CD4-positive, alpha-beta T cell treated with Interleukin-2 at 100 ng/mL for 4 hours (primary cell): Measurements from ENCODE around the gene RAP2A.

Source experiments
- DNase-seq: peaks from one replicate; pipeline ENCODE4 v3.0.0-alpha.2; 2020; ENCODE audit warnings: low spot score

RAP2A gene

GRCh38 chr13:97433727-97434396 lies at the start of gene RAP2A:
RAP2A (plus strand) TSS chr13:97434169; CDS start chr13:97434471, 302 bp downstream.
- DNase-seq = peak; percentile 91

- no peak for DNase-seq
Measured at GRCh38 chr13:97384371-97384770, 49.6 kb upstream of the RAP2A start.

- DNase-seq = no peak
Measured at GRCh38 chr13:97385146-97385545, 48.8 kb upstream of the RAP2A start.

DNA sequence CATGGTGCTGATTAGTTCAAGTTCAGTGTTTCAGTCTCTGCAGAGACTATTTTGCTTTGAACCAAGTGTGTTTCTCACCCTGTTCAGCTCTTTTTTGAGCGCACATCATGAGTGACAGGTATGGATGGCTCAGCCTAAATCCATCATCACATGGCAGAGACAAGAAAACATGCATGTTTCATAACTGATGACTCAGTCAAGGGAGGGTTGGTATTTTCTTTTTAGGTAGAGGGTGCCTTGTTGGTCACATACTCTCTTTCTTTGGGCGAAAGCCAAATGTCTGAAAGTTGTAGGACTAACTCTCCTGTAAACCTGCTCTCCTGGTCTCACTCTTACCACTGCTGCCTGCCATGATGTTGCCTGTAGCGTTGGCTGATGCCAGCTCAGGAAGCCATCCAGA lies 48.1 kb upstream of the RAP2A start:
- no peak for DNase-seq

DNA sequence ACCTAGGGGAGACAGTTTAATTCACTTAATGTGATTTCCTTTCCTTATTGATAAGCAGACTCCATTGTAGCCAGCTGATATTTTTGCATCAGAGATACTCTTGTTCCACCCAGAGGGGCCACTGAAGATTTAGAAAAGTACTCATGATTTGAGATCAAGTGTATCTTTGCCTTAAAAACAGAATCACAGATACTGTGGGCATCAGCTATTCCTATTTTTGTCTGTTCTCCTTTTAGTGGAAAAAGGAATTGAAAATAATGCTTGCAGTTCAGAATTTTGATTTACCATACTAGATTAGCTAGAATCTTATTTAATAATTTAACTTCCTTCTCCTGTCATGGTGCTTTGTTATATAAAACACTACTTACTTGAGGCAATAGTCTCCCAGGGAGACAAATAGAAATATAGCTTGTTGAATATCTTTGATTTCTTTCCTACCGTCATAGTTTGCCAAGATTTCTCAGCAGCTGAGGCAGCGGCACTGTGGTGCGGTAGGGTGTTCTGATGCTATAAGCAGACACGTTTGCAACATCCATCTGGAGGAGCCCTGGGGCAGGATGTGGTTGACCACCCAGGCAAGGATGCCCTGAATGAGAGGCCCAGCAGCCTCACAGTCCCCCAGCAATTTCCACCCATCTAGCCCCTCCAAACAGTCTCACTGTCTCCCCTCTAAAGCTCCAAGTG lies 47.0 kb upstream of the RAP2A start:
- DNase-seq = no peak

- DNase-seq = no peak
Measured at GRCh38 chr13:97387485-97387839, 46.5 kb upstream of the RAP2A start.

GRCh38 chr13:97387890-97388289 lies 46.1 kb upstream of the RAP2A start:
- DNase-seq = no peak

GRCh38 chr13:97388373-97388772 lies 45.6 kb upstream of the RAP2A start:
- no peak for DNase-seq

DNA sequence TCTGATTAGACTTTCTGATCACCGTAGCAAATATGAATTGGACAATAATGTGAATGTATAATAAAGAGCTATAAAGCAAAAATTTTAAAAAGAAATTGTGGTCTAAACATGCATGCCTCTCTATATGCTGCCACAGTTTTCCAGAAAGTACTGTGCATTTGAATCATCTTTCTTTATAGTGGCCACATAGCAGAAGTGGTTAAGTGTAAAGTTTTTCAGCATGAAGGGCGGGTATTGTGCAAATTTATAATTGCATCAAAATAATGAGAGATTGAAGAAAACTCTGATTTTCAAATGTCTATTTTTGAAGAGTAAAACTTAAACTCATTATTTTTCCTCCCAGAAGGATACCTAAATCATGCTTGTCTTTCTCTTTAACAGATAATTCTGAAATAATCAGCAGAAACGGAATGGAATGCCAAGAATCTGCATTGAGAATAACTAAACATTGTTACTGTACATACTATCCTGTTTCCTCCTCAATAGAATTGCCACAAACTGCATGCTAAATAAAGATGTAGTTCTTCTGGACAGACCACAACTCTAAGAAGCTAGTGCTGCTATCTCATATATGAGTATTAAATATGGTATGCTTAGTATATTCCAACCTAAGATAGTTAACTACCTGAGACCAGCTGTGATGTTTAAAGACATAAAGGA lies 42.9 kb upstream of the RAP2A start:
- DNase-seq = no peak

- DNase-seq = no peak
Measured at GRCh38 chr13:97392020-97392419, 41.9 kb upstream of the RAP2A start.

GRCh38 chr13:97394542-97394941 lies 39.4 kb upstream of the RAP2A start:
- DNase-seq = no peak

DNA sequence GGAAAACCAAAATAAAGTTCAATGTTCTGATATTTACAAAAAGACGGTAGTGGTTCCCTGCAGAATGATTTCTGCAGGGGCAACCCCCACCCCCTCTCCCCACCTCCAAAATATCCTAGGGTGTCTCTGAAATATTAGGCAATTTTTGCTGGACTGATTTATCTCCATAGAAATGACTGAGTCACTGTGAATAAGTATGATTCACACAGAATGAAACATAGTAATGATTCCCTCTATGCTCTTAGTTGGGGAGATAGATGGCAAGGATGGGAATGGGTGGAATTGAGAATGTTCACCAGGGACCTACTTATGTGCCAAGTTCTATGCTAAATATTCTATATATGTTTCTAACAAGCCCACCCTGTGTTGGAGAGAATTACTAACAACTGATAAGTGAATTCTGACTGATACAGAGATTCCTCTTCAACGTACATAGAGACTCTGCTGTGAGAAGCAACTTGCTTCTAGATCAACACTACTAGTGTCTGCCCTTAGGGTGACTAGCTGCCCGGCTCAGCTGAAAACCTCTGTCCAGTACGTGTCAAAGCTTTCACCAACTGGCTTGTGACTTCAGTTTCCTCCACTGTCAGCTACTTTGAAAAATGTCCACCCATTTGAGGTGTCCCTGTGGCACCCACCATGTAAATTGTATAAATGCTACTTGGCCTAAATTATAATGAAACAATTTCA lies 38.4 kb upstream of the RAP2A start:
- DNase-seq = no peak

DNA sequence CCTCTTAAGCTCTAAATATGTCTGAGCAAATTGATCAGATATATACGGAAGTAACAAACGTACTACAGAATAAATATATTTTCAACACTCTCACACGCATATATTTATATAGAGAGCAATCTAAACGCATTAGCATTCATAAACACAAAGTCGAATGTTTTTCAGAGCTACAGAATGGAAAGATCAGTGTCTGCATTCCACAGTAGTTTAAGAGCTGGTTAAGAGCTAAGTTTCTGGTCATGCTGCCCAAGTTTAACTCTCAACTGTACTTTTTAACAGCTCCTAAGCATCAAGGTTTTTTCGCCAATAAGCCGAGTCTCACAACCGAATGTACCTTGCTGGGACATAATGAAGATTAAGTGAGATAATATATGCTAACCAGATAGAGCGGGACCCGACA lies 36.7 kb upstream of the RAP2A start:
- DNase-seq = no peak

GRCh38 chr13:97401421-97401820 lies 32.5 kb upstream of the RAP2A start:
- DNase-seq = no peak

DNA sequence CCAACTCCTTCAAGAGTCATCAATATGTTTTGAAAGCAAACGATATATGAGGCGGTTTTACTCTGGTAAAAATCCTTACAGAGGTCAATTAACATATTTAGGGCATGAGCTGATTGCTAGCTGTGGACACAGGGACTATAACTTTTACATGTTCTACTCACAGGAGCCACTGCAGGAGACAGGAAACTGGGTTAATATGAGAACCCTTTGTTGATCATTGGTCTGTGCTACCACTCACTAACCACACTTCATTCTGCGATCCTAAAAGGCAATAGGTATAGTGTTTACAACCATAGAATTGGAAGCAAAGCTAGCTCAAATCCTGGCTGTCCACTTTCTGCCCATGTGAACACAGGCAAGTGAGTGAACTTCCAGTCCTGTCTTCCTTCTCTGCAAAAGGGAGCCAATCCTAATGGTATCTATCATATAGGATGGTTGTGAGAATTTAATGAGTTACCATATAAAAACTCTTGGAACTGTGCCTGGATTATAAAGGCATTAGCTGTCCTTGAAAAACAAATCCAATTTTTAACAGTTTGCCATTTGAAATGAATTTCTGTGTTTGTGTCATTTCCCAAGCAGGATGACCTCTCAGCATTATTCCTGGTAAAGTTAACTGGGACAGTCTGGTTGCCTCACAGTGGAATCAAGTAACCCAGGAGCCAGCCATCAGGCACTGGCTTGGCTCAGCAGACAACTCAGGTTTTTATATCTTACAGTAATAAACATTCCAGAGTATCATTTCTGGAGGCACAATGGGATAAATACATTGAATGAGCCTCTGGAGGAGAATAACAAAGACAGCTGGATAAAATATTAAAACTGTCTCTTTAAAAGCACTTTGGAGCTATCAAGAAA lies 29.8 kb upstream of the RAP2A start:
- no peak for DNase-seq

- no peak for DNase-seq
Measured at GRCh38 chr13:97407540-97407939, 26.4 kb upstream of the RAP2A start.

DNA sequence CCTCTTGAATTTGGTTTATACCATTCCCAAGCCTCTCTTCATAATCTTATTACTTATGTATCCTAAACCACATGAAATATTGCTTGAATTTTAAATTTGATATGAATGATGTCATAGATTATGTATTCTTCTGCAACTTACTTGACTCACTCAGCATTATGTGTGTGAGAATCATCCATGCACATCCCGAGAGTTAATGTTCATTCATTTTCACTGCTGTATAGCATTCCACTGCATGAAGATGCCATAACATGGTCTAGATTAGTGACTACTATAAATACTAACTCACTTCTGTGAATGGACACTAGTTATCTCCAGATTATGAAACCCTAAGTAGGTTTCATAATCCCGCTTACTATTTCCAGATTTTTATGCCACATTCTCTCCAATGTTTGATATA lies 25.0 kb upstream of the RAP2A start:
- no peak for DNase-seq

DNA sequence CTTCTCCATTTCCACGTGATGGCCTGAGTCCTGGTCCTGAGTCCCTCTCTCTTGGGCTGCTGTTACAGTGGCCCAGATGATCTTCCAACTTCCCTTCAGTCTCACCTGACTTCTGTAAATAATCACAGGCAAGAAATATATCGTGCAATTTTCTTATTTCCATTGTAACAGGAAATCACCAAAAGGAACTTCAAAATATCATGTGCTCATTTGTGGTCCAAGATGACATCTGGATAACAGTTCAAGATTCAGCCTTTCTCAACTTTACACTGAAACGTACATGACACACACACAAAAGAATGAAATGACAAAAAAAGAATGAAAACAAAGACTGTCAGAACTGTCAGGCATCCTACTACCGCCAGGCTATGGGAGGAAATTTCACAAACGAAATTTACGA lies 22.0 kb upstream of the RAP2A start:
- DNase-seq = no peak

GRCh38 chr13:97413694-97414093 lies 20.3 kb upstream of the RAP2A start:
- no peak for DNase-seq

DNA sequence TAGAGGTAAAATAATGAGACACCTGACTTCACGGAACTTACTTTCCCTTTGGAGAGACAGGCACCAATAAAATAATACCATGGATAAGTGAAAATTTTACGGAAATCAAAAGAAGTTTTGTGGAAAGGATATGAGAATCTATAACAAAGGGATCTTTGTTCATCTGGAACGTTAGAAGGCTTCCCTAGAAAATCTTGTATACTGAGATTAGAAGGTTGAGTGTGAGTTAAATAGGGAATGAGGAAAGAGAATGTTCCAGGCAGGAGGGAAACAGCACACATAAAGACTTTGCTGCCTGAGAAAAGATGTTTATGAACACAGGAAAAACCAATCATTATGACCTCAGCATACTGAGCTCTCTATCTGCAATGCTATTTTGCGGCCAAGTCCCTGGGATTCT lies 19.6 kb upstream of the RAP2A start:
- no peak for DNase-seq

DNA sequence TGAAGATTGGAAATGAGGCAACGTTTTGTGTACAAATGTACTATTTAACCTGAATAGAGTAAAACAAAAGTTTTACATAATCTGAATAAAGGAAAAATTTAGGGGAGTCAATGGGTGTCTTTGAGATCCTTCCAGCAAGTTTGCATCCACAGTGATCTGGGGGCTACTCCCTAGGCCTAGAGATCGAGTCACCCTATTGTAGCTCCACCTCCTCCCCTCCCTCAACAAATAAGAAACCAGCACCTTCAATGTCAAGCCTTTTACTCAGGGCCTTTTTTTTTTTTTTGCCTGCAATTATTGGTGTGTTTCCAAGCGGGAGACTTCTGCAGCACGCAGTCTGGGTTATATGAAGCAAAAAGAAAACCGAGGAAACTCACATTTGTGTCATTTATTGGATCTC lies 16.3 kb upstream of the RAP2A start:
- DNase-seq = no peak
